Endothelial cell of umbilical vein (primary cell): Measurements from ENCODE around the gene CELF1. TPM values are rescaled to one million over a fixed set of nuclear protein-coding genes. Genes with fewer than 3 reads are reported as not detected.

Experiments
- BruUV-seq: library from RNA; stranded (reverse); fragments of 400-500 nt; replicated peaks from 2 replicates; lab custom pipeline; 2021; lab: Mats Ljungman, UMichigan
- CTCF ChIA-PET: fragments of 300-600, 350-600 bp; sonication (Branson Sonifier 250); formaldehyde crosslinking; loops from one replicate; lab custom pipeline; 2021; ENCODE audit warnings: antibody characterized with exemption, inconsistent platforms; lab: Charles Lee
- POLR2A ChIA-PET: fragments of 300-600, 350-600 bp; sonication (Branson Sonifier 250); formaldehyde crosslinking; loops from one replicate; lab custom pipeline; 2021; ENCODE audit warnings: antibody characterized with exemption, inconsistent platforms; lab: Charles Lee
- DNase-seq: peaks from one replicate; pipeline ENCODE4 v3.0.0-alpha.2; 2011; ENCODE audit warnings: low read depth, low spot score
- FAIRE-seq: peaks from 2 replicates; lab custom pipeline; 2011; peaks lifted over from hg19 to GRCh38; lab: Jason Lieb, UNC
- H2AFZ ChIP-seq: 2 replicates; pipeline ENCODE4 v1.6.0; 2012; ENCODE audit warnings: low read depth, low read length, control low read depth, inconsistent platforms
- H3K27ac ChIP-seq: 2 replicates; pipeline ENCODE4 v1.5.1; 2011; ENCODE audit warnings: low read depth, mild to moderate bottlenecking, control low read depth, low read length, moderate library complexity; ENCODE audit not compliant: insufficient read depth
- H3K27me3 ChIP-seq, 2 experiments: 2 replicates each; pipeline versions ENCODE4 v1.6.0 to v1.6.1; 2011; ENCODE audit warnings: low read length in 2 of 2, mixed read lengths in 1 of 2; ENCODE audit not compliant: control insufficient read depth in 2 of 2, insufficient read depth in 2 of 2
- H3K36me3 ChIP-seq, 2 experiments: 2 replicates in 1 of 2; 3 replicates in 1 of 2; pipeline ENCODE4 v1.5.1; 2011; ENCODE audit warnings: low read length in 2 of 2, mild to moderate bottlenecking in 1 of 2, moderate library complexity in 1 of 2; ENCODE audit not compliant: control insufficient read depth in 2 of 2, insufficient read depth in 2 of 2; ENCODE audit errors: extremely low read depth in 1 of 2
- H3K4me1 ChIP-seq: 3 replicates; pipeline ENCODE4 v1.5.1; 2011; ENCODE audit warnings: mild to moderate bottlenecking, low read length; ENCODE audit not compliant: control insufficient read depth, insufficient read depth; ENCODE audit errors: extremely low read depth
- H3K4me2 ChIP-seq: 2 replicates; pipeline ENCODE4 v1.6.1; 2011; ENCODE audit warnings: low read length, control low read depth, mixed read lengths; ENCODE audit not compliant: insufficient read depth
- H3K4me3 ChIP-seq, 3 experiments: fragments of 200-600 bp in 1 of 3; sonication (generic), shearing (Covaris generic) in 1 of 3; replicated peaks in 1 of 3; 2 replicates each; pipeline ENCODE4 v1.5.1; 2011 to 2016; ENCODE audit warnings: control low read depth in 3 of 3, low read length in 3 of 3, mild to moderate bottlenecking in 2 of 3, inconsistent platforms in 1 of 3, low read depth in 1 of 3, moderate library complexity in 1 of 3; ENCODE audit not compliant: insufficient read depth in 1 of 3
- H3K79me2 ChIP-seq: 2 replicates; pipeline ENCODE4 v1.6.0; 2012; ENCODE audit warnings: low read length, inconsistent platforms; ENCODE audit not compliant: control insufficient read depth, insufficient read depth
- H3K9ac ChIP-seq: replicated peaks from 2 replicates; pipeline ENCODE3; 2011; ENCODE audit warnings: low read length, control low read depth; ENCODE audit not compliant: insufficient read depth; ENCODE audit errors: extremely low read depth
- H3K9me1 ChIP-seq: replicated peaks from 3 replicates; pipeline ENCODE4 v1.6.0; 2011; ENCODE audit warnings: mild to moderate bottlenecking, low read length; ENCODE audit not compliant: control insufficient read depth, insufficient read depth; ENCODE audit errors: extremely low read depth
- H3K9me3 ChIP-seq: replicated peaks from 2 replicates; pipeline ENCODE4 v1.5.1; 2012; ENCODE audit warnings: low read length, inconsistent platforms; ENCODE audit not compliant: control insufficient read depth, insufficient read depth
- H4K20me1 ChIP-seq: replicated peaks from 2 replicates; pipeline ENCODE3; 2011; ENCODE audit warnings: mild to moderate bottlenecking, low read length; ENCODE audit not compliant: control insufficient read depth, insufficient read depth; ENCODE audit errors: extremely low read depth
- EZH2 ChIP-seq: IDR thresholded peaks from 2 replicates; pipeline ENCODE4 v1.6.1; 2012; ENCODE audit warnings: borderline replicate concordance, low read depth, mild to moderate bottlenecking, moderate library complexity, low read length, inconsistent platforms; ENCODE audit not compliant: severe bottlenecking
- FOS ChIP-seq: IDR thresholded peaks from 2 replicates; pipeline ENCODE4 v1.6.1; 2011; ENCODE audit warnings: mild to moderate bottlenecking, low read length, moderate library complexity, borderline replicate concordance; ENCODE audit not compliant: insufficient read depth
- GATA2 ChIP-seq: IDR thresholded peaks from 2 replicates; pipeline ENCODE4 v1.7.0; 2011; ENCODE audit warnings: low read depth, mild to moderate bottlenecking, moderate library complexity, mixed read lengths, low read length; ENCODE audit not compliant: insufficient read length, insufficient read depth
- JUN ChIP-seq: IDR thresholded peaks from 2 replicates; pipeline ENCODE4 v1.6.1; 2011; ENCODE audit warnings: borderline replicate concordance, low read depth; ENCODE audit not compliant: insufficient read length, insufficient read depth
- MYC ChIP-seq: IDR thresholded peaks from one replicate; pipeline ENCODE4 v1.6.1; 2011; ENCODE audit warnings: mild to moderate bottlenecking, low read depth, low read length
- POLR2A ChIP-seq: IDR thresholded peaks from 2 replicates; pipeline ENCODE4 v1.6.1; 2012; ENCODE audit warnings: low read depth, mild to moderate bottlenecking, control low read depth, low read length
- POLR2AphosphoS5 ChIP-seq: IDR thresholded peaks from 2 replicates; pipeline ENCODE4 v1.6.1; 2012; ENCODE audit warnings: low read depth, mild to moderate bottlenecking, control low read depth, low read length, moderate library complexity; ENCODE audit not compliant: insufficient read depth
- dilution Hi-C: fragments of 300-500 bp; cut with MboI; formaldehyde crosslinking; loops from one replicate; pipeline ENCODE4 v1.15.0; 2019; ENCODE audit warnings: low sequenced_read_pairs; ENCODE audit not compliant: extremely low pct_ligation_motif_present
- intact Hi-C: fragments of 100-400 bp; cut with micrococcal nuclease; formaldehyde crosslinking; loops from one replicate; pipeline ENCODE4 v1.10.0; 2022
- polyA plus RNA-seq, 4 experiments: library from polyadenylated mRNA; depleted of rRNA in 3 of 4; stranded (reverse) in 3 of 4; unstranded in 1 of 4; fragments of >200 nt; gene quantifications; 2 replicates each; pipeline versions ENCODE4 v1.2.1 to v1.2.3, GENCODE V29; 2011 to 2012; ENCODE audit warnings: missing spikeins in 1 of 4
- total RNA-seq: library from RNA; stranded (reverse); gene quantifications from 2 replicates; pipeline ENCODE4 v1.2.3, GENCODE V29; 2021
- TF ChIP-seq, protein P1 (sequence below): IDR thresholded peaks from 2 replicates; pipeline ENCODE4 v1.6.1; 2011; ENCODE audit not compliant: insufficient read depth, insufficient read length
- TF ChIP-seq, protein P2 (sequence below), 2 donors: IDR thresholded peaks; 1 replicate in 1 of 2; 2 replicates in 1 of 2; pipeline ENCODE4 v1.5.1; 2011; ENCODE audit warnings: low read length in 2 of 2, mild to moderate bottlenecking in 2 of 2, moderate library complexity in 2 of 2, control low read depth in 1 of 2, inconsistent platforms in 1 of 2, low read depth in 1 of 2; ENCODE audit not compliant: insufficient read depth in 1 of 2; ENCODE audit errors: extremely low read depth in 1 of 2

CELF1 gene
- total and polyA plus RNA-seq, 2 donors (not counting 3 experiments of a cell fraction or from before 2014, with no cell fraction given) = 66.3 to 120 TPM

GRCh38 chr11:47477753-47478152 is 75.2 kb downstream of the CELF1 start:
- Histone ChIP-seq H2AFZ (no peak overlapping the region), H3K27me3 (no peaks in the 10 kb centered on the region), H3K4me2 (peak overlapping the region; percentile 50), H3K4me1 (peaks cover 23% of the 10 kb centered on the region), H3K9ac (no peak overlapping the region), H3K79me2 (peaks cover 3% of the 10 kb centered on the region), H3K27ac (peak overlapping the region; percentile 9), H4K20me1 (no peaks in the 10 kb centered on the region), H3K9me1 (no peaks in the 10 kb centered on the region), H3K9me3 (no peaks in the 10 kb centered on the region), H3K36me3 (peaks cover 24 to 38% of the 10 kb centered on the region in 2 experiments), H3K4me3 (no peak overlapping the region)
- dilution Hi-C loops = no loop called here
- DNase-seq (no peak), FAIRE-seq (no peak)
- BruUV-seq = no TSS peak
- ChIA-PET POLR2A (no interaction called here), CTCF (interaction anchor here (0.8 to 1.6 kb wide), 2 partner anchors 12 to 63 kb away, joined by 3 to 6 read pairs; no protein-coding TSS in a partner anchor)
- intact Hi-C loops = no loop called here
- TF ChIP-seq, protein P1, sequence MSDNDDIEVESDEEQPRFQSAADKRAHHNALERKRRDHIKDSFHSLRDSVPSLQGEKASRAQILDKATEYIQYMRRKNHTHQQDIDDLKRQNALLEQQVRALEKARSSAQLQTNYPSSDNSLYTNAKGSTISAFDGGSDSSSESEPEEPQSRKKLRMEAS = no peak
- no peak for TF ChIP-seq EZH2
- TF ChIP-seq, protein P2, sequence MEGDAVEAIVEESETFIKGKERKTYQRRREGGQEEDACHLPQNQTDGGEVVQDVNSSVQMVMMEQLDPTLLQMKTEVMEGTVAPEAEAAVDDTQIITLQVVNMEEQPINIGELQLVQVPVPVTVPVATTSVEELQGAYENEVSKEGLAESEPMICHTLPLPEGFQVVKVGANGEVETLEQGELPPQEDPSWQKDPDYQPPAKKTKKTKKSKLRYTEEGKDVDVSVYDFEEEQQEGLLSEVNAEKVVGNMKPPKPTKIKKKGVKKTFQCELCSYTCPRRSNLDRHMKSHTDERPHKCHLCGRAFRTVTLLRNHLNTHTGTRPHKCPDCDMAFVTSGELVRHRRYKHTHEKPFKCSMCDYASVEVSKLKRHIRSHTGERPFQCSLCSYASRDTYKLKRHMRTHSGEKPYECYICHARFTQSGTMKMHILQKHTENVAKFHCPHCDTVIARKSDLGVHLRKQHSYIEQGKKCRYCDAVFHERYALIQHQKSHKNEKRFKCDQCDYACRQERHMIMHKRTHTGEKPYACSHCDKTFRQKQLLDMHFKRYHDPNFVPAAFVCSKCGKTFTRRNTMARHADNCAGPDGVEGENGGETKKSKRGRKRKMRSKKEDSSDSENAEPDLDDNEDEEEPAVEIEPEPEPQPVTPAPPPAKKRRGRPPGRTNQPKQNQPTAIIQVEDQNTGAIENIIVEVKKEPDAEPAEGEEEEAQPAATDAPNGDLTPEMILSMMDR (IDR thresholded peaks at IDR 0.05; ENCODE audit: extremely low read depth in 1 of 2, insufficient read depth in 1 of 2, low read depth in 1 of 2, low read length in 2 of 2) = no peak
- no peak for TF ChIP-seq GATA2
- TF ChIP-seq POLR2A = no peak
- no peak for TF ChIP-seq JUN
- TF ChIP-seq FOS = no peak
- TF ChIP-seq POLR2AphosphoS5 = no peak
- no peak for TF ChIP-seq MYC
